ENCODE measurements around the gene PLEKHA8.

DNA sequence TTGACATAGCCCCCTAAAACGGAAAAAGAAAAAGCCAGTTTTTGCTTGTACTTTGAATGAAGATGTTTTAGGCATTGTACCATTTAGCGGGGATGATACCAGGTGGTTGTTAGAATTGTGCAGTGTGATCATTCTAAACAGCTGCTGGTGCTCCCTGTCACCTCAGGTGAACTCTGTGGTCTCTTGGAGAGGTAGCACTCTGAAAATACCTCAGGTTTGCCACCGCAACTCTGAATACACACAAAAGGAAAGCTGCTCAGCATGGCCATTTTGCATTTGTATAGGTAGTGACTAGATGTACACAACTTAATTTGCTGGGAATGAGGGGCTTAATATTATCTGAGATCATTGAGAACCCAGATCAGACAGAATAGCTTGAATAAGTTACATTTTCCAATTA lies 52.6 kb downstream of the PLEKHA8 start:
- TF ChIP-seq, protein P1, sequence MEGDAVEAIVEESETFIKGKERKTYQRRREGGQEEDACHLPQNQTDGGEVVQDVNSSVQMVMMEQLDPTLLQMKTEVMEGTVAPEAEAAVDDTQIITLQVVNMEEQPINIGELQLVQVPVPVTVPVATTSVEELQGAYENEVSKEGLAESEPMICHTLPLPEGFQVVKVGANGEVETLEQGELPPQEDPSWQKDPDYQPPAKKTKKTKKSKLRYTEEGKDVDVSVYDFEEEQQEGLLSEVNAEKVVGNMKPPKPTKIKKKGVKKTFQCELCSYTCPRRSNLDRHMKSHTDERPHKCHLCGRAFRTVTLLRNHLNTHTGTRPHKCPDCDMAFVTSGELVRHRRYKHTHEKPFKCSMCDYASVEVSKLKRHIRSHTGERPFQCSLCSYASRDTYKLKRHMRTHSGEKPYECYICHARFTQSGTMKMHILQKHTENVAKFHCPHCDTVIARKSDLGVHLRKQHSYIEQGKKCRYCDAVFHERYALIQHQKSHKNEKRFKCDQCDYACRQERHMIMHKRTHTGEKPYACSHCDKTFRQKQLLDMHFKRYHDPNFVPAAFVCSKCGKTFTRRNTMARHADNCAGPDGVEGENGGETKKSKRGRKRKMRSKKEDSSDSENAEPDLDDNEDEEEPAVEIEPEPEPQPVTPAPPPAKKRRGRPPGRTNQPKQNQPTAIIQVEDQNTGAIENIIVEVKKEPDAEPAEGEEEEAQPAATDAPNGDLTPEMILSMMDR (IDR thresholded peaks at IDR 0.05; ENCODE audit: low read depth, low read length, poor library complexity, severe bottlenecking) = no peak
- TF ChIP-seq EZH2phosphoT487 (IDR thresholded peaks at IDR 0.05; ENCODE audit: borderline replicate concordance, low read length) = no peak

All from DOHH2 (cell line).